Measurements from ENCODE around the gene DPF3. TPM values are rescaled to one million over a fixed set of nuclear protein-coding genes. Genes with fewer than 3 reads are reported as not detected.

Gene DPF3
- total RNA-seq, 1 experiment from 2014 or later = 0.31 TPM

- H3K4me1 Mint-ChIP-seq = peaks cover 13% of the 10 kb centered on the region
Measured at GRCh38 chr14:72611506-72611905, 282.4 kb downstream of the DPF3 start.

More at GRCh38 chr14:72611506-72611905, 282.4 kb downstream of the DPF3 start:
- no peak for ATAC-seq
- DNase-seq (ENCODE audit: low spot score) = no peak
- Mint-ChIP-seq H3K9me3 (peaks cover 6% of the 10 kb centered on the region; the same call in 1 of the 2 replicates), H3K27ac (no peak overlapping the region), H3K27me3 (ENCODE audit: low read depth) (no peaks in the 10 kb centered on the region; the same call in 1 of the 2 replicates), H3K4me3 (no peak overlapping the region), H3K36me3 (no peaks in the 10 kb centered on the region)
- CTCF ChIA-PET = no interaction called here
- POLR2A ChIA-PET = no interaction called here
- TF ChIP-seq ELF4 (CRISPR knock-in tag; IDR thresholded peaks at IDR 0.05; ENCODE audit: low read depth) (no peak), MAX (CRISPR knock-in tag; IDR thresholded peaks at IDR 0.05) (no peak), FOXJ3 (CRISPR knock-in tag; IDR thresholded peaks at IDR 0.05; ENCODE audit: borderline replicate concordance) (no peak), ZMAT4 (CRISPR knock-in tag; IDR thresholded peaks at IDR 0.05) (no peak), NR2C2 (CRISPR knock-in tag; IDR thresholded peaks at IDR 0.05) (no peak), ATF6 (CRISPR knock-in tag; IDR thresholded peaks at IDR 0.05) (no peak), SOX15 (CRISPR knock-in tag; IDR thresholded peaks at IDR 0.05) (no peak), ZNF219 (CRISPR knock-in tag; IDR thresholded peaks at IDR 0.05; ENCODE audit: borderline replicate concordance) (no peak), ZNF138 (CRISPR knock-in tag; conservative IDR thresholded peaks at IDR 0.05) (no peak), USF1 (CRISPR knock-in tag; IDR thresholded peaks at IDR 0.05) (no peak), E2F4 (CRISPR knock-in tag; IDR thresholded peaks at IDR 0.05; ENCODE audit: borderline replicate concordance, low read depth) (no peak), FOXK1 (CRISPR knock-in tag; IDR thresholded peaks at IDR 0.05) (no peak), CTCF (IDR thresholded peaks at IDR 0.05) (no peak), ZNF263 (CRISPR knock-in tag; IDR thresholded peaks at IDR 0.05; ENCODE audit: low read depth) (no peak), GRHL2 (CRISPR knock-in tag; IDR thresholded peaks at IDR 0.05; ENCODE audit: insufficient replicate concordance, severe bottlenecking) (no peak), HMGA2 (CRISPR knock-in tag; IDR thresholded peaks at IDR 0.05) (no peak), ZNF416 (CRISPR knock-in tag; IDR thresholded peaks at IDR 0.05) (no peak), AFF4 (CRISPR knock-in tag; IDR thresholded peaks at IDR 0.05; ENCODE audit: borderline replicate concordance) (no peak), TEAD4 (CRISPR knock-in tag; IDR thresholded peaks at IDR 0.05) (no peak)
